NCI-H128 (cell line): ENCODE data around the gene HORMAD2.
"Not testable (repeated sequence)": the region's sequence is repeated elsewhere in the genome, so short reads cannot be mapped to it uniquely, and the experiment has no call there.

Experiments
- DNase-seq: peaks from one replicate; lab custom pipeline; 2025; ENCODE audit not compliant: unreplicated experiment; lab: John Stamatoyannopoulos, UW

Gene HORMAD2

GRCh38 chr22:30056015-30056414, 24.2 kb upstream of the HORMAD2 start:
- DNase-seq = no peak

- DNase-seq = no peak
Measured at GRCh38 chr22:30057375-30057774, 22.9 kb upstream of the HORMAD2 start.

- not testable (repeated sequence) for DNase-seq
Measured at GRCh38 chr22:30059346-30060020, 20.8 kb upstream of the HORMAD2 start.

GRCh38 chr22:30061094-30061493, 19.2 kb upstream of the HORMAD2 start:
- DNase-seq = not testable (repeated sequence)

- no peak for DNase-seq
Measured at GRCh38 chr22:30062259-30062658, 18.0 kb upstream of the HORMAD2 start.

- DNase-seq = no peak
Measured at GRCh38 chr22:30062950-30063349, 17.3 kb upstream of the HORMAD2 start.

GRCh38 chr22:30064172-30064571, 16.1 kb upstream of the HORMAD2 start:
- no peak for DNase-seq

GRCh38 chr22:30073743-30074142, 6.5 kb upstream of the HORMAD2 start:
- DNase-seq = no peak

GRCh38 chr22:30074147-30074546, 6.1 kb upstream of the HORMAD2 start:
- no peak for DNase-seq

- DNase-seq = no peak
Measured at GRCh38 chr22:30074994-30075393, 5.3 kb upstream of the HORMAD2 start.

- no peak for DNase-seq
Measured at GRCh38 chr22:30077279-30077880, 2.9 kb upstream of the HORMAD2 start.

- no peak for DNase-seq
Measured at GRCh38 chr22:30078320-30079311, 1.6 kb upstream of the HORMAD2 start.

- no peak for DNase-seq
Measured at GRCh38 chr22:30080805-30081204, 541 bp downstream of the HORMAD2 start.

GRCh38 chr22:30086496-30086895, 6.2 kb downstream of the HORMAD2 start:
- no peak for DNase-seq

- DNase-seq = not testable (repeated sequence)
Measured at GRCh38 chr22:30087037-30087436, 6.8 kb downstream of the HORMAD2 start.

- DNase-seq = no peak
Measured at GRCh38 chr22:30087611-30088010, 7.3 kb downstream of the HORMAD2 start.

- no peak for DNase-seq
Measured at GRCh38 chr22:30088468-30088867, 8.2 kb downstream of the HORMAD2 start.

- no peak for DNase-seq
Measured at GRCh38 chr22:30089655-30089974, 9.4 kb downstream of the HORMAD2 start.

GRCh38 chr22:30092686-30093085, 12.4 kb downstream of the HORMAD2 start:
- no peak for DNase-seq

GRCh38 chr22:30094804-30095203, 14.5 kb downstream of the HORMAD2 start:
- DNase-seq = no peak

- no peak for DNase-seq
Measured at GRCh38 chr22:30097861-30098260, 17.6 kb downstream of the HORMAD2 start.

GRCh38 chr22:30100770-30101169, 20.5 kb downstream of the HORMAD2 start:
- DNase-seq = not testable (repeated sequence)
